ENCODE results near the gene MSRB1. TPM values are rescaled to one million over a fixed set of nuclear protein-coding genes. Genes with fewer than 3 reads are reported as not detected.
"Not testable (repeated sequence)": the region's sequence is repeated elsewhere in the genome, so short reads cannot be mapped to it uniquely, and the experiment has no call there.

The MSRB1 gene
- total RNA-seq, 4 donors from 2014 or later, result 18.7 to 44.3 (median 31.7) TPM

GRCh38 chr16:1958715-1959268 is 15.8 kb upstream of the MSRB1 start:
- TF ChIP-seq POLR2A (IDR thresholded peaks at IDR 0.05), result no peak
- TF ChIP-seq, protein P1, sequence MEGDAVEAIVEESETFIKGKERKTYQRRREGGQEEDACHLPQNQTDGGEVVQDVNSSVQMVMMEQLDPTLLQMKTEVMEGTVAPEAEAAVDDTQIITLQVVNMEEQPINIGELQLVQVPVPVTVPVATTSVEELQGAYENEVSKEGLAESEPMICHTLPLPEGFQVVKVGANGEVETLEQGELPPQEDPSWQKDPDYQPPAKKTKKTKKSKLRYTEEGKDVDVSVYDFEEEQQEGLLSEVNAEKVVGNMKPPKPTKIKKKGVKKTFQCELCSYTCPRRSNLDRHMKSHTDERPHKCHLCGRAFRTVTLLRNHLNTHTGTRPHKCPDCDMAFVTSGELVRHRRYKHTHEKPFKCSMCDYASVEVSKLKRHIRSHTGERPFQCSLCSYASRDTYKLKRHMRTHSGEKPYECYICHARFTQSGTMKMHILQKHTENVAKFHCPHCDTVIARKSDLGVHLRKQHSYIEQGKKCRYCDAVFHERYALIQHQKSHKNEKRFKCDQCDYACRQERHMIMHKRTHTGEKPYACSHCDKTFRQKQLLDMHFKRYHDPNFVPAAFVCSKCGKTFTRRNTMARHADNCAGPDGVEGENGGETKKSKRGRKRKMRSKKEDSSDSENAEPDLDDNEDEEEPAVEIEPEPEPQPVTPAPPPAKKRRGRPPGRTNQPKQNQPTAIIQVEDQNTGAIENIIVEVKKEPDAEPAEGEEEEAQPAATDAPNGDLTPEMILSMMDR (IDR thresholded peaks at IDR 0.05), result no peak
- WGBS, 2 donors, result 32 to 34% methylated on average over 12 to 14 of the region's 14 CpGs
- intact Hi-C loops (cut with DNase I; ENCODE audit: low total_unique reads), result no loop called here
- H3K4me3 ChIP-seq (ENCODE audit: low read depth, poor library complexity, severe bottlenecking), result no peak overlapping the region
- DNase-seq (ENCODE audit: low spot score in 2 of 2), result no peak

- DNase-seq (ENCODE audit: low spot score in 2 of 2); H3K4me3 ChIP-seq (ENCODE audit: low read depth, poor library complexity, severe bottlenecking); intact Hi-C loops (cut with DNase I; ENCODE audit: low total_unique reads): not testable (repeated sequence)
- WGBS, 2 donors, result 81 to 93% methylated on average over 16 to 28 of the region's 30 CpGs
Observed at GRCh38 chr16:1958143-1958491, 15.1 kb upstream of the MSRB1 start.

DNA sequence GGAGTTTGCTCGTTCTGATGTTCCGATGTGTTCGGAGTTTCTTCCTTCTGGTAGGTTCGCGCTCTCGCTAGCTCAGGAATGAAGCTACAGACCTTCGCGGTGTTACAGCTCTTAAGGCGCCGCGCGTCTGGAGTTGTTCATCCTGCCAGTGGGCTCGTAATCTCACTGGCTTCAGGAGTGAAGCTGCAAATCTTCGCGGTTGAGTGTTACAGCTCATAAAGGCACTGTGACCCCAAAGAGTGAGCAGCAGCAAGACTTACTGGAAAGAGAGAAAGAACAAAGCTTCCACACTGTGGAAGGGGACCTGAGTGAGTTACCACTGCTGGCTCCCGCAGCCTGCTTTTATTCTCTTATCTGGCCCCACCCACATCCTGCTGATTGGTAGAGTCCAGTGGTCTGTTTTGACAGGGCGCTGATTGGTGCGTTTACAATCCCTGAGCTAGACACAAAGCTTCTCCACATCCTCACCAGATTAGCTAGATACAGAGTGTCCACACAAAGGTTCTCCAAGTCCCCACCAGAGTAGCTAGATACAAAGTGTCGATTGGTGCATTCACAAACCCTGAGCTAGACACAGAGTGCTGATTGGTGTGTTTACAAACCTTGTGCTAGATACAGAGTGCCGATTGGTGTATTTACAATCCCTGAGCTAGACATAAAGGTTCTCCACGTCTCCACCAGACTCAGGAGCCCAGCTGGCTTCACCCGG is 14.6 kb upstream of the MSRB1 start:
- WGBS, 2 donors, result 85 to 88% methylated on average over 18 to 20 of the region's 22 CpGs
- DNase-seq (ENCODE audit: low spot score in 2 of 2); H3K4me3 ChIP-seq (ENCODE audit: low read depth, poor library complexity, severe bottlenecking); intact Hi-C loops (cut with DNase I; ENCODE audit: low total_unique reads): not testable (repeated sequence)

- H3K4me3 ChIP-seq (ENCODE audit: low read depth, poor library complexity, severe bottlenecking), result no peak overlapping the region
- intact Hi-C loops (cut with DNase I; ENCODE audit: low total_unique reads), result no loop called here
- no peak for TF ChIP-seq POLR2A (IDR thresholded peaks at IDR 0.05)
- TF ChIP-seq, protein P1 (IDR thresholded peaks at IDR 0.05), result no peak
- no peak for DNase-seq (ENCODE audit: low spot score in 2 of 2)
- 90 to 93% methylated on average over 22 of the region's 22 CpGs for WGBS, 2 donors
Observed at GRCh38 chr16:1953734-1954133, 10.7 kb upstream of the MSRB1 start.

- intact Hi-C loops (cut with DNase I; ENCODE audit: low total_unique reads), result loop anchor here (2.0 kb wide), 1 partner anchor 40 kb away; no protein-coding TSS in a partner anchor
- 65 to 79% methylated on average over 15 to 19 of the region's 19 CpGs for WGBS, 2 donors
- TF ChIP-seq, protein P1 (IDR thresholded peaks at IDR 0.05), result no peak
- no peak for TF ChIP-seq POLR2A (IDR thresholded peaks at IDR 0.05)
- H3K4me3 ChIP-seq (ENCODE audit: low read depth, poor library complexity, severe bottlenecking), result no peak overlapping the region
- DNase-seq (ENCODE audit: low spot score in 2 of 2), result no peak
Observed at GRCh38 chr16:1950559-1950958, 7.6 kb upstream of the MSRB1 start.

GRCh38 chr16:1950047-1950446 is 7.0 kb upstream of the MSRB1 start:
- DNase-seq (ENCODE audit: low spot score in 2 of 2), result no peak
- 34 to 35% methylated on average over 7 of the region's 7 CpGs for WGBS, 2 donors
- intact Hi-C loops (cut with DNase I; ENCODE audit: low total_unique reads), result loop anchor here (2.0 kb wide), 1 partner anchor 39 kb away; no protein-coding TSS in a partner anchor
- H3K4me3 ChIP-seq (ENCODE audit: low read depth, poor library complexity, severe bottlenecking), result no peak overlapping the region
- TF ChIP-seq, protein P1 (IDR thresholded peaks at IDR 0.05), result no peak
- TF ChIP-seq POLR2A (IDR thresholded peaks at IDR 0.05), result no peak

DNA sequence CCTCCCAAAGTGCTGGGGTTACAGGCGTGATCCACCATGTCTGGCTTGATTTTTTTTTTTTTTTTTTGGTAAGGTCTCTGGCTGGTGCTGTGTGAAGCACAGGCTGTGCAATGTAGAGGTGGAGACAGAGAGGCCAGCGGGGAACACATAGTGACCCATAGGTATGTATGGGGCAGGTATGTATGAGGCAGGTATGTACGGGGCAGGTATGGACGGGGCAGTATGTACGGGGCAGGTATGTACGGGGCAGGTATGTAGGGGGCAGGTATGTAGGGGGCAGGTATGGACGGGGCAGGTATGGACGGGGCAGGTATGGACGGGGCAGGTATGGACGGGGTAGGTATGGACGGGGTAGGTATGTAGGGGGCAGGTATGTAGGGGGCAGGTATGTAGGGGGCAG is 6.5 kb upstream of the MSRB1 start:
- TF ChIP-seq POLR2A (IDR thresholded peaks at IDR 0.05), result no peak
- TF ChIP-seq, protein P1 (IDR thresholded peaks at IDR 0.05), result no peak

More for the DNA sequence above, 6.5 kb upstream of the MSRB1 start:
- DNase-seq (ENCODE audit: low spot score in 2 of 2), result no peak
- WGBS, 2 donors, result 75 to 81% methylated on average over 8 to 11 of the region's 11 CpGs
- H3K4me3 ChIP-seq (ENCODE audit: low read depth, poor library complexity, severe bottlenecking), result no peak overlapping the region
- intact Hi-C loops (cut with DNase I; ENCODE audit: low total_unique reads), result no loop called here
